Epithelial cell of proximal tubule (primary cell): ENCODE data around the gene BAZ2B. TPM values are rescaled to one million over a fixed set of nuclear protein-coding genes. Genes with fewer than 3 reads are reported as not detected.
"Not testable (repeated sequence)": the region's sequence is repeated elsewhere in the genome, so short reads cannot be mapped to it uniquely, and the experiment has no call there.

Experiments
- DNase-seq: peaks from one replicate; pipeline ENCODE4 v3.0.0-alpha.2; 2011; ENCODE audit warnings: low read depth
- H3K4me3 ChIP-seq: 2 replicates; pipeline ENCODE4 v1.5.1; 2011; ENCODE audit warnings: low read depth, mild to moderate bottlenecking, low read length
- total RNA-seq: library from RNA; depleted of rRNA; stranded (reverse); fragments of >200 nt; gene quantifications from 2 replicates; pipeline ENCODE4 v1.2.3, GENCODE V29; 2015
- TF ChIP-seq, protein P1 (sequence below): conservative IDR thresholded peaks from 2 replicates; pipeline ENCODE4 v1.5.1; 2012; ENCODE audit warnings: low read depth, mild to moderate bottlenecking, low read length

BAZ2B gene
- total RNA-seq, 1 donor from 2014 or later: 34.1 TPM

DNA sequence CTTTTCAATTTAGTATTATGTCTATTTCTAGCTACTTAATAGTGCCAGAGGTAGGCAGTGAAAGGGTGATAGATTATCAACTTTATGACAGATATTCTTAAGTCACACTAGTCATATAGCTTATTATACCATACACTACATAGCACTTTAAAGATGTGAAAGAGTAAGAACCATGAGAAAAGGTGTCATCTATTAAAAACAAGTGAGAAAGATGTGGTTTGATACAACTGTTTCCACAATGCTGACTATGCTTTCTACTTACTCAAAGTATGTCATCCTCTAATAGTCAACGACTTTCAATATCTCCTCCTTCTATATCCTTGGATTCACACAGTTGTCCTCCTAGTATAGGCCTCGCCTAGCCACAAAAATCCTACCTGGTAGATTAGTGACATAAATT lies 196.9 kb downstream of the BAZ2B start:
- TF ChIP-seq, protein P1, sequence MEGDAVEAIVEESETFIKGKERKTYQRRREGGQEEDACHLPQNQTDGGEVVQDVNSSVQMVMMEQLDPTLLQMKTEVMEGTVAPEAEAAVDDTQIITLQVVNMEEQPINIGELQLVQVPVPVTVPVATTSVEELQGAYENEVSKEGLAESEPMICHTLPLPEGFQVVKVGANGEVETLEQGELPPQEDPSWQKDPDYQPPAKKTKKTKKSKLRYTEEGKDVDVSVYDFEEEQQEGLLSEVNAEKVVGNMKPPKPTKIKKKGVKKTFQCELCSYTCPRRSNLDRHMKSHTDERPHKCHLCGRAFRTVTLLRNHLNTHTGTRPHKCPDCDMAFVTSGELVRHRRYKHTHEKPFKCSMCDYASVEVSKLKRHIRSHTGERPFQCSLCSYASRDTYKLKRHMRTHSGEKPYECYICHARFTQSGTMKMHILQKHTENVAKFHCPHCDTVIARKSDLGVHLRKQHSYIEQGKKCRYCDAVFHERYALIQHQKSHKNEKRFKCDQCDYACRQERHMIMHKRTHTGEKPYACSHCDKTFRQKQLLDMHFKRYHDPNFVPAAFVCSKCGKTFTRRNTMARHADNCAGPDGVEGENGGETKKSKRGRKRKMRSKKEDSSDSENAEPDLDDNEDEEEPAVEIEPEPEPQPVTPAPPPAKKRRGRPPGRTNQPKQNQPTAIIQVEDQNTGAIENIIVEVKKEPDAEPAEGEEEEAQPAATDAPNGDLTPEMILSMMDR: no peak
- DNase-seq: no peak
- H3K4me3 ChIP-seq: no peak overlapping the region

DNA sequence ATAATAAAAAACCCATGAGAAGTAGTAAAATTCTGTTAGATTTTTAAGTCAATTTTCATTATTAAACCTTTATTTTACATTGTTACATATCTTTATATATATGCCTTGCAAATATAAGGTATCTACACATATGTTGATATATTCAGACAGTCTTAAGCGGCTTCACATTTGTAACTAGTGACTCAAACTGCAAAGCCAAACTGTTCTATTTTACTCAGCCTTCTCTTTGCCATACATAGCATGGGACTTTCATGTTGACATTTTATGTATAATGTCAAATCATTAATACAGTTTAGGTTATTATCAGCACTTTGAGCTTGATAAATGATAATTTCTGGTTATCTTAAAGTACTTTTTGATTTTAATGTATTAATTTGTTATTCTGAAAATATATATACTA lies 204.9 kb downstream of the BAZ2B start:
- TF ChIP-seq, protein P1: no peak
- H3K4me3 ChIP-seq: no peak overlapping the region
- no peak for DNase-seq

GRCh38 chr2:159410276-159410675 lies 206.1 kb downstream of the BAZ2B start:
- TF ChIP-seq, protein P1: no peak
- H3K4me3 ChIP-seq: no peak overlapping the region
- DNase-seq: no peak

GRCh38 chr2:159409116-159409800 lies 207.1 kb downstream of the BAZ2B start:
- DNase-seq: no peak
- H3K4me3 ChIP-seq: no peak overlapping the region
- TF ChIP-seq, protein P1: no peak

GRCh38 chr2:159402790-159403189 lies 213.6 kb downstream of the BAZ2B start:
- DNase-seq: no peak
- TF ChIP-seq, protein P1: no peak
- H3K4me3 ChIP-seq: no peak overlapping the region

- DNase-seq, H3K4me3 ChIP-seq: not testable (repeated sequence)
Measured at GRCh38 chr2:159402160-159402559, 214.2 kb downstream of the BAZ2B start.

DNA sequence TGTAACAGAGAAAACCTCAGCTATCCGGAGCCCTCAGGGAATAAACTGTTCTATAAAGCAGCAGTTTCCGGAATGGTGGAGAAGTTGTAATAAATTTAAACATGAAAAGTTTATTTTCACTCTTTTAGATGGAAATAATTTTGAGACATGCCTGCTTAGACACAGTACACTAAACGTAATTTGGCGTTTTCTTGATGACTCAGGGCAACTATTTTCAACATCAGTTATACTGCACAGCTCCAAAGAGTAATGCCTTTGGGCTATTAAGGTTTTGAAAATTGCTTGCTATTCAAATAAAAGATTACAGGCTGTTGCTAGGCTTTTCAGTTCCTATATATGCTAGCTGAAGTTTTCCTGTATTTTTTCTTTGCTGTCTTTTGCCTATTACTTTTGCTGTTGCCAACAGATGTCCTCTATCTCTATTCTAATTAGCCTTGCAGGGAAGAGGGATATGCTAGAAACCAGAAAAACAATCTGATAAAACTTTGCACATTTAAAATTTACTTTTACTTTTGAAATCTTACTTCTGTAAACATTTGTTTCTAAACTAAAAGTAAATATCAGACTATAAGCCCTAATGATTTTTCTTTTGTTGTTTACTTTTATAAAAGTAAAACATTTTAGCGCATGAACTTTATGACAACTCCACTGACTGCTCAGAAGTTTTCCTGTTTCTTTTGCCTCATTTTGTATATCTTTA lies 216.5 kb downstream of the BAZ2B start:
- H3K4me3 ChIP-seq: no peak overlapping the region
- TF ChIP-seq, protein P1: no peak
- DNase-seq: no peak
